Erythroblast (primary cell): ENCODE results near the gene ERBB2.

Source experiments
- GATA1 ChIP-seq: IDR thresholded peaks from 2 replicates; pipeline ENCODE4 v1.6.1; 2011; ENCODE audit warnings: low read depth, mild to moderate bottlenecking, control low read depth, low read length, moderate library complexity
- POLR2A ChIP-seq: IDR thresholded peaks from 2 replicates; pipeline ENCODE4 v1.6.1; 2011; ENCODE audit warnings: mild to moderate bottlenecking, low read length

DNA sequence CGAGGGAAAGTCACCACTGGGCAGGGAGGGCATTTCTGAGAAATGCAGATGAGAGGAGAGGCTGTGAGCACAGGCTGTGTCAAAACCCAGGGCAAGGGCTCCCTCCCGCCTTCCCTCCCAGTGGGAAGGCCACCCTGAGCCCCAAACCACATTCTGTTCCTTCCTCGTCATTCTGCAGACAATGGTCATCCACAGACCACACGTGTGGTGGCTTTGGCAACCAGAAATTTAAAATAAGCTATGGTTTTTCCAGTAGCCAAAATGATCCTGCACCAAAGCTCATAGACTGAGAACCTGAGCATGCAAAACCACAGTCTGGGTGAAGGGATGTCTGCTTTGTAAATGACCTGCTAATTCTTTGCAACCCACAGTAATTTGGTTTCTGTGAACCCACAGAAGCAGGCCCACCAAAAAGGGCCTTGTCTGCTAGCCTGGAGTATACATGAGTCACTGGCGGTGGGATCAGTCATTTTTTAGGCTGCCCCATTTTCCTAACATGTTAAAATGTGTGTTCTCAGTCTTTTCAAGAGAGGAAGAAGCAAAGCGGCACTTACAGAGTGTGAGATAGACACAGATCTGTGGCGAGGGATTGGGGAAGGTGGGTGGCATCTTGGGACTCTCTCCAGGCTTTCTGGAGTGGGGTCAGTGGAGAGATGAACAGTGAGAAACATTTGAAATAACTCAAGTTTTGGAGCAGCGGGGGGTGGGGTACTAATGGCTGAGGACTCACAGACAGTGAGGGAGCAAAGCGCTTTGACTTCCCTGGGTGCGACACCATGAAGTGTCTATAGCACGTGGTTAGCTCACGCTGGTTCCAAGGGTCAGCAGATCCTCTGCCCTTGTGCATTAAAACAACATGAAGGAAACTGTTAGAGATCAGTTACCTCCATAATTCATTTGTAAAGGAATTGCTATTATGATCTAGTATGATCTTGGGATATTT, 58.3 kb downstream of the ERBB2 start:
- TF ChIP-seq POLR2A (no peak), GATA1 (no peak)
